HEK293 (cell line): ENCODE measurements around the gene BLOC1S1.
A peak's percentile ranks its signal among the peaks of the same experiment; 100 is the strongest.

Source experiments
- CTCF ChIA-PET: fragments of 350-600 bp; formaldehyde crosslinking; extraction: SDS; loops from one replicate; lab custom pipeline; 2021; ENCODE audit warnings: antibody characterized with exemption; lab: Yijun Ruan, JAX
- POLR2A ChIA-PET: fragments of 300-600 bp; formaldehyde crosslinking; extraction: SDS; loops from one replicate; lab custom pipeline; 2020; ENCODE audit warnings: antibody characterized with exemption, inconsistent platforms; lab: Yijun Ruan, JAX
- H3K27ac ChIP-seq: fragments of 200-500 bp; sonication (Bioruptor generic); 2 replicates; pipeline ENCODE4 v1.5.1; 2014; ENCODE audit warnings: low read depth, low read length, control low read depth, inconsistent platforms; ENCODE audit errors: extremely low read depth
- H3K36me3 ChIP-seq, 2 experiments: fragments of 200-500 bp in 1 of 2; sonication (Bioruptor generic) in 1 of 2; 1 replicate in 1 of 2; 2 replicates in 1 of 2; pipeline ENCODE4 v1.5.1; 2014 to 2017; ENCODE audit warnings: inconsistent platforms in 2 of 2, low read length in 2 of 2; ENCODE audit not compliant: control insufficient read depth in 2 of 2, insufficient read depth in 1 of 2
- H3K4me1 ChIP-seq: fragments of 200-500 bp; sonication (Bioruptor generic); 2 replicates; pipeline ENCODE4 v1.5.1; 2014; ENCODE audit warnings: mild to moderate bottlenecking, low read length, inconsistent platforms; ENCODE audit not compliant: control insufficient read depth, insufficient read depth
- H3K4me3 ChIP-seq: 2 replicates; pipeline ENCODE4 v1.5.1; 2011; ENCODE audit warnings: low read depth, mild to moderate bottlenecking, control low read depth, low read length, moderate library complexity
- H3K9me3 ChIP-seq: fragments of 200-500 bp; sonication (Bioruptor generic); 2 replicates; pipeline ENCODE4 v1.5.1; 2014; ENCODE audit warnings: low read depth, low read length, inconsistent platforms; ENCODE audit not compliant: control insufficient read depth, insufficient read depth
- BCL11A ChIP-seq: fragments of 450-650 bp; formaldehyde crosslinking; IDR thresholded peaks from 2 replicates; pipeline ENCODE4 v1.5.1; 2016; ENCODE audit warnings: low read depth, missing biosample characterization, missing genetic modification characterization
- INSM2 ChIP-seq: fragments of 450-650 bp; formaldehyde crosslinking; IDR thresholded peaks from 2 replicates; pipeline ENCODE4 v1.5.1; 2016; ENCODE audit warnings: missing biosample characterization, missing genetic modification characterization
- KLF1 ChIP-seq: fragments of 450-650 bp; formaldehyde crosslinking; IDR thresholded peaks from 2 replicates; pipeline ENCODE4 v1.5.1; 2016; ENCODE audit warnings: missing biosample characterization, missing genetic modification characterization
- KLF7 ChIP-seq: fragments of 450-650 bp; formaldehyde crosslinking; IDR thresholded peaks from 2 replicates; pipeline ENCODE4 v1.5.1; 2016; ENCODE audit warnings: missing biosample characterization, missing genetic modification characterization, borderline replicate concordance
- PBX3 ChIP-seq: sonication (generic); formaldehyde crosslinking; IDR thresholded peaks from 2 replicates; pipeline ENCODE4 v1.8.1; 2022; ENCODE audit warnings: mild to moderate bottlenecking, moderate library complexity, missing genetic modification reagents
- RBAK ChIP-seq: fragments of 450-650 bp; formaldehyde crosslinking; IDR thresholded peaks from 2 replicates; pipeline ENCODE4 v1.5.1; 2016; ENCODE audit warnings: missing biosample characterization, missing genetic modification characterization
- SCRT2 ChIP-seq: fragments of 450-650 bp; formaldehyde crosslinking; IDR thresholded peaks from 2 replicates; pipeline ENCODE4 v1.5.1; 2016; ENCODE audit warnings: missing biosample characterization, missing genetic modification characterization
- TRIM28 ChIP-seq: IDR thresholded peaks from 2 replicates; pipeline ENCODE4 v1.6.1; 2011; ENCODE audit warnings: low read length, control low read depth, borderline replicate concordance
- WT1 ChIP-seq: fragments of 450-650 bp; formaldehyde crosslinking; IDR thresholded peaks from 2 replicates; pipeline ENCODE4 v1.5.1; 2016; ENCODE audit warnings: missing biosample characterization, missing genetic modification characterization
- ZBTB17 ChIP-seq: fragments of 450-650 bp; formaldehyde crosslinking; IDR thresholded peaks from 2 replicates; pipeline ENCODE4 v1.5.1; 2016; ENCODE audit warnings: missing biosample characterization, missing genetic modification characterization
- ZNF132 ChIP-seq: fragments of 450-650 bp; formaldehyde crosslinking; IDR thresholded peaks from 2 replicates; pipeline ENCODE4 v1.5.1; 2017; ENCODE audit warnings: missing biosample characterization, missing genetic modification characterization, borderline replicate concordance
- ZNF19 ChIP-seq: fragments of 450-650 bp; formaldehyde crosslinking; IDR thresholded peaks from 2 replicates; pipeline ENCODE4; 2016; ENCODE audit warnings: missing biosample characterization, missing genetic modification characterization, low read depth
- ZNF266 ChIP-seq: fragments of 450-650 bp; formaldehyde crosslinking; IDR thresholded peaks from 2 replicates; pipeline ENCODE4 v1.5.1; 2016; ENCODE audit warnings: missing biosample characterization, missing genetic modification characterization, low read depth
- ZNF37A ChIP-seq: fragments of 450-650 bp; IDR thresholded peaks from 2 replicates; pipeline ENCODE4 v1.5.1; 2018; ENCODE audit warnings: missing biosample characterization, missing genetic modification characterization
- ZNF391 ChIP-seq: fragments of 450-650 bp; formaldehyde crosslinking; IDR thresholded peaks from 2 replicates; pipeline ENCODE4 v1.5.1; 2016; ENCODE audit warnings: low read depth, missing biosample characterization, missing genetic modification characterization, borderline replicate concordance
- ZNF488 ChIP-seq: fragments of 450-650 bp; formaldehyde crosslinking; IDR thresholded peaks from 2 replicates; pipeline ENCODE4 v1.5.1; 2016; ENCODE audit warnings: missing biosample characterization, missing genetic modification characterization
- ZNF580 ChIP-seq: fragments of 450-650 bp; formaldehyde crosslinking; IDR thresholded peaks from 2 replicates; pipeline ENCODE4 v1.5.1; 2016; ENCODE audit warnings: missing biosample characterization, missing genetic modification characterization
- ZNF585B ChIP-seq: fragments of 450-650 bp; formaldehyde crosslinking; IDR thresholded peaks from 2 replicates; pipeline ENCODE4 v1.5.1; 2016; ENCODE audit warnings: missing biosample characterization, missing genetic modification characterization

BLOC1S1 gene

GRCh38 chr12:55675666-55676065 is 40.2 kb upstream of the BLOC1S1 start:
- no peak overlapping the region for H3K27ac ChIP-seq
- ChIA-PET CTCF (interaction anchor here (0.7 to 3.4 kb wide), 3 partner anchors 19 to 61 kb away, joined by 3 to 16 read pairs (median 4); no protein-coding TSS in a partner anchor), POLR2A (no interaction called here)
- H3K4me3 ChIP-seq, result no peak overlapping the region
- no peaks in the 10 kb centered on the region for H3K4me1 ChIP-seq
- no peaks in the 10 kb centered on the region for H3K9me3 ChIP-seq
- TF ChIP-seq ZNF266 (tag by site-specific recombination), result no peak
- peak; percentile 56; the same call in 1 of the 2 replicates for TF ChIP-seq KLF1 (tag by site-specific recombination)
- no peaks in the 10 kb centered on the region for H3K36me3 ChIP-seq

- no peak overlapping the region for H3K4me3 ChIP-seq
- H3K4me1 ChIP-seq, result no peaks in the 10 kb centered on the region
- no peak for TF ChIP-seq RBAK
- no peak for TF ChIP-seq BCL11A (tag by site-specific recombination)
- no peak for TF ChIP-seq PBX3 (CRISPR knock-in tag)
- no peak for TF ChIP-seq WT1 (tag by site-specific recombination)
- TF ChIP-seq SCRT2, result no peak
- no peak for TF ChIP-seq ZNF488 (tag by site-specific recombination)
- no peak for TF ChIP-seq ZBTB17
- no peak for TF ChIP-seq KLF7 (tag by site-specific recombination)
- TF ChIP-seq ZNF585B (tag by site-specific recombination), result no peak
- TF ChIP-seq ZNF391 (tag by site-specific recombination), result no peak
- no peak for TF ChIP-seq ZNF580 (tag by site-specific recombination)
- CTCF ChIA-PET, result interaction anchor here (0.8 to 3.4 kb wide), 2 partner anchors 20 to 60 kb away, joined by 5 to 16 read pairs; no protein-coding TSS in a partner anchor
- H3K27ac ChIP-seq, result no peak overlapping the region
- no peaks in the 10 kb centered on the region for H3K36me3 ChIP-seq
- POLR2A ChIA-PET, result no interaction called here
- no peaks in the 10 kb centered on the region for H3K9me3 ChIP-seq
Observed at GRCh38 chr12:55676707-55677106, 39.1 kb upstream of the BLOC1S1 start.

GRCh38 chr12:55679691-55680090 is 36.2 kb upstream of the BLOC1S1 start:
- Histone ChIP-seq H3K4me1 (no peaks in the 10 kb centered on the region), H3K27ac (no peak overlapping the region), H3K4me3 (no peak overlapping the region), H3K9me3 (no peaks in the 10 kb centered on the region), H3K36me3 (no peaks in the 10 kb centered on the region)
- ChIA-PET POLR2A (no interaction called here), CTCF (no interaction called here)
- TF ChIP-seq ZNF19 (tag by site-specific recombination) (no peak), INSM2 (no peak), ZNF132 (tag by site-specific recombination) (no peak), ZNF37A (no peak), TRIM28 (no peak)
